Upper lobe of left lung (tissue), 6 donors: ENCODE results near the gene CHD5. TPM values are rescaled to one million over a fixed set of nuclear protein-coding genes. Genes with fewer than 3 reads are reported as not detected.

ENCODE experiments used
- ATAC-seq, 2 donors: fragments of 200-7000 bp; cut with Tn5 transposase; one replicate each; pipeline ENCODE4 v1.9.1; 2022; ENCODE audit warnings: mild to moderate bottlenecking in 2 of 2, moderate library complexity in 2 of 2; ENCODE audit not compliant: low FRiP score in 2 of 2
- DNase-seq, 2 donors: peaks; one replicate each; pipeline ENCODE4 v3.0.0-alpha.2; 2019 to 2020
- H3K27ac ChIP-seq, 4 donors: fragments of 200-600 bp; sonication (generic); one replicate each; pipeline ENCODE4 v1.5.1; 2016 to 2019
- H3K27me3 ChIP-seq, 4 donors: fragments of 200-600 bp; sonication (generic); one replicate each; pipeline ENCODE4 v1.5.1; 2017 to 2019
- H3K36me3 ChIP-seq, 4 donors: fragments of 200-600 bp; sonication (generic); one replicate each; pipeline ENCODE4 v1.5.1; 2016 to 2019
- H3K4me1 ChIP-seq, 4 donors: fragments of 200-600 bp; sonication (generic); one replicate each; pipeline ENCODE4 v1.5.1; 2018 to 2019
- H3K4me3 ChIP-seq, 4 donors: fragments of 200-600 bp; sonication (generic); one replicate each; pipeline ENCODE4 v1.5.1; 2017 to 2019; ENCODE audit warnings: mild to moderate bottlenecking in 2 of 4, moderate library complexity in 1 of 4
- H3K9me3 ChIP-seq, 4 donors: fragments of 200-600 bp; sonication (generic); one replicate each; pipeline ENCODE4 v1.5.1; 2018 to 2019
- CTCF ChIP-seq, 6 experiments: fragments of 450-650 bp in 4 of 6; fragments of 200-600 bp in 2 of 6; sonication (generic) in 2 of 6; IDR thresholded peaks; one replicate each; pipeline ENCODE4 v1.5.1; 2016 to 2019; ENCODE audit warnings: antibody characterized with exemption in 6 of 6
- EP300 ChIP-seq, 4 donors: sonication (generic); formaldehyde crosslinking; IDR thresholded peaks; one replicate each; pipeline ENCODE4 v1.5.1; 2017; ENCODE audit warnings: antibody characterized with exemption in 4 of 4, control low read depth in 2 of 4
- POLR2A ChIP-seq, 4 donors: fragments of 450-650 bp; IDR thresholded peaks; one replicate each; pipeline ENCODE4 v1.5.1; 2016 to 2017; ENCODE audit warnings: antibody characterized with exemption in 4 of 4, mild to moderate bottlenecking in 2 of 4
- POLR2AphosphoS5 ChIP-seq, 2 donors: sonication (generic); formaldehyde crosslinking; IDR thresholded peaks; one replicate each; pipeline ENCODE4 v1.5.1; 2017; ENCODE audit warnings: antibody characterized with exemption in 2 of 2
- WGBS, 2 donors: methylation state at CpG; one replicate each; pipeline ENCODE4 v1.1.5; 2017 to 2018; 5-methylcytosine and 5-hydroxymethylcytosine counted together
- total RNA-seq, 6 donors: library from RNA; depleted of rRNA in 4 of 6; stranded (reverse); fragments of >200 nt in 4 of 6; gene quantifications; one replicate each; pipeline versions ENCODE4 v1.1.0 to v1.2.1, GENCODE V29; 2016 to 2021
- donor health status: DM: no; HTN: no; CAD: no; lungs with moderate emphysema.
- donor health status: DM: no; HTN: yes; CAD: no; lungs with severe emphysema.

Gene CHD5
- total RNA-seq, 6 donors from 2014 or later, result 0.14 to 1.3 (median 0.25) TPM

- WGBS, 2 donors, result 35 to 49% methylated on average over 8 of the region's 8 CpGs
- H3K36me3 ChIP-seq, result no peaks in the 10 kb centered on the region
- ATAC-seq, result no peak
- H3K4me1 ChIP-seq, result peaks cover 5 to 25% (median 13%) of the 10 kb centered on the region in 4 donors
- H3K27ac ChIP-seq, result no peak overlapping the region
- no peak for TF ChIP-seq EP300 (IDR thresholded peaks at IDR 0.05)
- no peak overlapping the region for H3K4me3 ChIP-seq
- no peaks in the 10 kb centered on the region for H3K27me3 ChIP-seq
- H3K9me3 ChIP-seq, result no peaks in the 10 kb centered on the region
- DNase-seq, result no peak
Measured at GRCh38 chr1:6053206-6053546, 126.9 kb downstream of the CHD5 start.

- ATAC-seq, result peak in 1 of 2 donors; percentile 48
- no peaks in the 10 kb centered on the region for H3K9me3 ChIP-seq
- no peak overlapping the region for H3K4me3 ChIP-seq
- peak in 1 of 2 donors; percentile 40 for DNase-seq
- H3K27me3 ChIP-seq, result no peaks in the 10 kb centered on the region
- no peaks in the 10 kb centered on the region for H3K36me3 ChIP-seq
- no peak overlapping the region for H3K27ac ChIP-seq
- no peak for TF ChIP-seq POLR2AphosphoS5 (IDR thresholded peaks at IDR 0.05)
- no peak for TF ChIP-seq EP300 (IDR thresholded peaks at IDR 0.05)
- TF ChIP-seq POLR2A (IDR thresholded peaks at IDR 0.05), result no peak
- TF ChIP-seq CTCF (IDR thresholded peaks at IDR 0.05), result peak in 3 of 6 experiments; percentile 23 to 40 (median 33)
- H3K4me1 ChIP-seq, result peaks cover 3 to 20% (median 10%) of the 10 kb centered on the region in 4 donors
- 22 to 32% methylated on average over 16 of the region's 16 CpGs for WGBS, 2 donors
Measured at GRCh38 chr1:6052543-6053205, 127.4 kb downstream of the CHD5 start.

Other genes with a start within 250 kb of the CHD5 start
- 10 to 100 TPM; 13.5 to 45.1 (median 19.9) TPM for gene NPHP4, start 187.9 kb downstream of the CHD5 start, total RNA-seq
- gene KCNAB2, start 134.4 kb downstream of the CHD5 start, total RNA-seq, result 100 to 1,000 TPM in 3 of 6 donors, 10 to 100 TPM in 3; 36.9 to 129 (median 97.8) TPM
- gene RPL22, start 19.3 kb upstream of the CHD5 start, total RNA-seq, result 100 to 1,000 TPM in 5 of 6 donors, 10 to 100 TPM in 1; 88.2 to 288 (median 180) TPM
- 10 to 100 TPM in 5 of 6 donors, 1 to 10 TPM in 1; 9.8 to 85.9 (median 18.3) TPM for gene RNF207, start 25.8 kb upstream of the CHD5 start, total RNA-seq
- 10 to 100 TPM; 23.0 to 66.7 (median 52.2) TPM for gene ICMT, start 55.6 kb upstream of the CHD5 start, total RNA-seq
- not detected for gene HES3, start 63.9 kb upstream of the CHD5 start, total RNA-seq
- 10 to 100 TPM in 3 of 6 donors, 1 to 10 TPM in 3; 2.4 to 25.7 (median 12.5) TPM for gene GPR153, start 80.8 kb upstream of the CHD5 start, total RNA-seq
- gene ACOT7, start 213.4 kb upstream of the CHD5 start, total RNA-seq, result 10 to 100 TPM in 5 of 6 donors, 1 to 10 TPM in 1; 8.2 to 33.4 (median 26.5) TPM
- gene HES2, start 239.6 kb upstream of the CHD5 start, total RNA-seq, result 10 to 100 TPM in 1 of 6 donors, 1 to 10 TPM in 5; 1.8 to 11.4 (median 3.7) TPM
- gene ESPN, start 244.5 kb upstream of the CHD5 start, total RNA-seq, result 10 to 100 TPM in 2 of 6 donors, 1 to 10 TPM in 4; 2.1 to 27.2 (median 4.8) TPM